HepG2 (cell line): ENCODE results near the gene STX10. TPM values are rescaled to one million over a fixed set of nuclear protein-coding genes. Genes with fewer than 3 reads are reported as not detected.

Source experiments
- ARNTL ChIP-seq: sonication (generic); formaldehyde crosslinking; IDR thresholded peaks from 2 replicates; pipeline ENCODE4 v1.4.0; 2020; ENCODE audit warnings: mild to moderate bottlenecking, missing genetic modification reagents
- ATF1 ChIP-seq: IDR thresholded peaks from 2 replicates; pipeline ENCODE4 v1.6.1; 2016; ENCODE audit warnings: mild to moderate bottlenecking, control low read depth
- CBFB ChIP-seq: sonication (generic); formaldehyde crosslinking; IDR thresholded peaks from 2 replicates; pipeline ENCODE4 v1.4.0; 2020; ENCODE audit warnings: missing genetic modification reagents
- MIXL1 ChIP-seq: IDR thresholded peaks from 2 replicates; pipeline ENCODE4 v1.6.1; 2016
- NAIF1 ChIP-seq: sonication (generic); formaldehyde crosslinking; IDR thresholded peaks from 2 replicates; pipeline ENCODE4 v1.5.0; 2020; ENCODE audit warnings: mild to moderate bottlenecking, missing genetic modification reagents, borderline replicate concordance
- NFKBIZ ChIP-seq: IDR thresholded peaks from 2 replicates; pipeline ENCODE4 v1.6.1; 2018; ENCODE audit warnings: missing genetic modification reagents, missing compliant biosample characterization
- NR1H2 ChIP-seq: sonication (generic); formaldehyde crosslinking; IDR thresholded peaks from 2 replicates; pipeline ENCODE4 v1.8.1; 2022; ENCODE audit warnings: low read depth, missing genetic modification reagents, borderline replicate concordance
- PHF8 ChIP-seq: sonication (generic); formaldehyde crosslinking; IDR thresholded peaks from 2 replicates; pipeline ENCODE4 v1.5.0; 2020; ENCODE audit warnings: missing genetic modification reagents
- PRPF4 ChIP-seq: fragments of 200-400 bp; formaldehyde crosslinking; IDR thresholded peaks from 2 replicates; pipeline ENCODE4 v1.6.1; 2016; ENCODE audit warnings: low read length, low read depth; ENCODE audit not compliant: poor library complexity, severe bottlenecking
- RFX5 ChIP-seq: IDR thresholded peaks from 2 replicates; pipeline ENCODE4 v1.6.1; 2011; ENCODE audit warnings: low read depth, low read length, improper control_type of control experiment
- RORA ChIP-seq: sonication (generic); formaldehyde crosslinking; IDR thresholded peaks from 2 replicates; pipeline ENCODE4 v1.5.0; 2020; ENCODE audit warnings: mild to moderate bottlenecking, missing genetic modification reagents, moderate library complexity
- RXRB ChIP-seq: IDR thresholded peaks from 2 replicates; pipeline ENCODE4 v1.6.1; 2016; ENCODE audit warnings: borderline replicate concordance, missing genetic modification reagents, missing compliant biosample characterization
- SP4 ChIP-seq: sonication (generic); formaldehyde crosslinking; IDR thresholded peaks from 2 replicates; pipeline ENCODE4 v1.8.1; 2023; ENCODE audit warnings: mild to moderate bottlenecking, missing genetic modification reagents
- ZBTB25 ChIP-seq: IDR thresholded peaks from 2 replicates; pipeline ENCODE4 v1.6.1; 2018; ENCODE audit warnings: missing genetic modification reagents
- ZNF263 ChIP-seq: sonication (generic); formaldehyde crosslinking; IDR thresholded peaks from 2 replicates; pipeline ENCODE4 v1.4.0; 2020; ENCODE audit warnings: missing genetic modification reagents
- ZNF274 ChIP-seq: sonication (generic); formaldehyde crosslinking; IDR thresholded peaks from 2 replicates; pipeline ENCODE4 v1.5.1; 2020; ENCODE audit warnings: mild to moderate bottlenecking, missing genetic modification reagents
- ZNF282 ChIP-seq: fragments of 450-650 bp; IDR thresholded peaks from 2 replicates; pipeline ENCODE4 v1.6.1; 2018; ENCODE audit not compliant: partially characterized antibody
- ZNF549 ChIP-seq: sonication (generic); formaldehyde crosslinking; IDR thresholded peaks from 2 replicates; pipeline ENCODE4 v1.5.0; 2020; ENCODE audit warnings: missing genetic modification reagents
- ZNF550 ChIP-seq: sonication (generic); formaldehyde crosslinking; IDR thresholded peaks from 2 replicates; pipeline ENCODE4 v1.4.0; 2020; ENCODE audit warnings: mild to moderate bottlenecking, missing genetic modification reagents, borderline replicate concordance
- ZNF552 ChIP-seq: sonication (generic); formaldehyde crosslinking; IDR thresholded peaks from 2 replicates; pipeline ENCODE4 v1.9.0; 2022; ENCODE audit warnings: missing genetic modification reagents, mild to moderate bottlenecking, borderline replicate concordance
- ZNF616 ChIP-seq: sonication (generic); formaldehyde crosslinking; IDR thresholded peaks from 2 replicates; pipeline ENCODE4 v1.5.0; 2020; ENCODE audit warnings: low read depth, mild to moderate bottlenecking, missing genetic modification reagents
- ZNF619 ChIP-seq: sonication (generic); formaldehyde crosslinking; IDR thresholded peaks from 2 replicates; pipeline ENCODE4 v1.4.0; 2020; ENCODE audit warnings: mild to moderate bottlenecking, missing genetic modification reagents
- ZNF878 ChIP-seq: sonication (generic); formaldehyde crosslinking; IDR thresholded peaks from 2 replicates; pipeline ENCODE4 v1.8.1; 2023; ENCODE audit warnings: mild to moderate bottlenecking, missing genetic modification reagents, moderate library complexity
- polyA plus RNA-seq, 8 experiments: library from polyadenylated mRNA; depleted of rRNA in 3 of 8; stranded (reverse) in 7 of 8; unstranded in 1 of 8; fragments of >200 nt; fragmentation: Illumina TruSeq in 4 of 8; extraction: Trizol in 4 of 8; gene quantifications; 2 replicates each; pipeline versions ENCODE4 v1.2.1 to v1.2.3, GENCODE V29; 2011 to 2016; ENCODE audit warnings: low read depth in 4 of 8, missing spikeins in 1 of 8, mixed read lengths in 1 of 8; ENCODE audit not compliant: insufficient read depth in 1 of 8
- total RNA-seq, 5 experiments: library from RNA; depleted of rRNA; stranded (reverse); fragments of >200 nt; fragmentation: Illumina TruSeq; extraction: Trizol; gene quantifications; 2 replicates each; pipeline ENCODE4 v1.2.3, GENCODE V29; 2016; ENCODE audit warnings: low read depth in 1 of 5
- TF ChIP-seq, protein P1 (sequence below): sonication (generic); formaldehyde crosslinking; IDR thresholded peaks from 2 replicates; pipeline ENCODE4 v1.8.0; 2022; ENCODE audit warnings: mild to moderate bottlenecking, missing genetic modification reagents; ENCODE audit not compliant: insufficient replicate concordance
- TF ChIP-seq, protein P2 (sequence below): sonication (generic); formaldehyde crosslinking; IDR thresholded peaks from 2 replicates; pipeline ENCODE4 v1.4.0; 2020; ENCODE audit warnings: missing genetic modification reagents, borderline replicate concordance

The STX10 gene
- total and polyA plus RNA-seq, 2 of the 13 experiments (the other 11 are each of a cell fraction or from before 2014, with no cell fraction given), result 47.9 to 66.4 TPM

GRCh38 chr19:13151605-13152355, 1.6 kb upstream of the STX10 start (continued):
- peak; percentile 47 for TF ChIP-seq RXRB (CRISPR knock-in tag)
- peak; percentile 4; the same call in 1 of the 2 replicates for TF ChIP-seq ZNF263 (CRISPR knock-in tag)
- TF ChIP-seq, protein P1, sequence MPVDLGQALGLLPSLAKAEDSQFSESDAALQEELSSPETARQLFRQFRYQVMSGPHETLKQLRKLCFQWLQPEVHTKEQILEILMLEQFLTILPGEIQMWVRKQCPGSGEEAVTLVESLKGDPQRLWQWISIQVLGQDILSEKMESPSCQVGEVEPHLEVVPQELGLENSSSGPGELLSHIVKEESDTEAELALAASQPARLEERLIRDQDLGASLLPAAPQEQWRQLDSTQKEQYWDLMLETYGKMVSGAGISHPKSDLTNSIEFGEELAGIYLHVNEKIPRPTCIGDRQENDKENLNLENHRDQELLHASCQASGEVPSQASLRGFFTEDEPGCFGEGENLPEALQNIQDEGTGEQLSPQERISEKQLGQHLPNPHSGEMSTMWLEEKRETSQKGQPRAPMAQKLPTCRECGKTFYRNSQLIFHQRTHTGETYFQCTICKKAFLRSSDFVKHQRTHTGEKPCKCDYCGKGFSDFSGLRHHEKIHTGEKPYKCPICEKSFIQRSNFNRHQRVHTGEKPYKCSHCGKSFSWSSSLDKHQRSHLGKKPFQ (CRISPR knock-in tag), result peak; percentile 78
- no peak for TF ChIP-seq ZNF550 (CRISPR knock-in tag)
- TF ChIP-seq, protein P2, sequence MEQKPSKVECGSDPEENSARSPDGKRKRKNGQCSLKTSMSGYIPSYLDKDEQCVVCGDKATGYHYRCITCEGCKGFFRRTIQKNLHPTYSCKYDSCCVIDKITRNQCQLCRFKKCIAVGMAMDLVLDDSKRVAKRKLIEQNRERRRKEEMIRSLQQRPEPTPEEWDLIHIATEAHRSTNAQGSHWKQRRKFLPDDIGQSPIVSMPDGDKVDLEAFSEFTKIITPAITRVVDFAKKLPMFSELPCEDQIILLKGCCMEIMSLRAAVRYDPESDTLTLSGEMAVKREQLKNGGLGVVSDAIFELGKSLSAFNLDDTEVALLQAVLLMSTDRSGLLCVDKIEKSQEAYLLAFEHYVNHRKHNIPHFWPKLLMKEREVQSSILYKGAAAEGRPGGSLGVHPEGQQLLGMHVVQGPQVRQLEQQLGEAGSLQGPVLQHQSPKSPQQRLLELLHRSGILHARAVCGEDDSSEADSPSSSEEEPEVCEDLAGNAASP (CRISPR knock-in tag), result peak; percentile 75
- no peak for TF ChIP-seq ZNF878 (CRISPR knock-in tag)
- TF ChIP-seq MIXL1 (CRISPR knock-in tag), result peak; percentile 58
- TF ChIP-seq ZNF274 (CRISPR knock-in tag), result peak; percentile 73
- no peak for TF ChIP-seq ATF1 (CRISPR knock-in tag)
- TF ChIP-seq ZNF549 (CRISPR knock-in tag), result no peak
- peak; percentile 58; the same call in 1 of the 2 replicates for TF ChIP-seq PHF8 (CRISPR knock-in tag)
- TF ChIP-seq SP4 (CRISPR knock-in tag), result peak; percentile 85
- TF ChIP-seq RFX5, result no peak
- peak; percentile 65; the same call in 1 of the 2 replicates for TF ChIP-seq ZBTB25 (CRISPR knock-in tag)
- no peak for TF ChIP-seq ZNF552
- TF ChIP-seq ZNF616 (CRISPR knock-in tag), result no peak
- no peak for TF ChIP-seq NAIF1
- TF ChIP-seq ZNF282, result no peak
- no peak for TF ChIP-seq PRPF4
- peak; percentile 83; the same call in 1 of the 2 replicates for TF ChIP-seq NFKBIZ (CRISPR knock-in tag)
- peak; percentile 25; the same call in 1 of the 2 replicates for TF ChIP-seq CBFB (CRISPR knock-in tag)
- TF ChIP-seq ARNTL, result peak; percentile 73; the same call in 1 of the 2 replicates
- no peak for TF ChIP-seq RORA (CRISPR knock-in tag)
- no peak for TF ChIP-seq NR1H2 (CRISPR knock-in tag)
- no peak for TF ChIP-seq ZNF619 (CRISPR knock-in tag)
